SK-N-SH treated with all-trans-retinoic acid at 6 μM for 48 hours (cell line): ENCODE measurements around the gene NASP.

Experiments
- ATAC-seq: fragments of 200-7000 bp; cut with Tn5 transposase; 3 replicates; pipeline ENCODE4 v1.9.1; 2020; ENCODE audit warnings: mild to moderate bottlenecking, moderate library complexity
- ARNTL ChIP-seq: fragments of 450-650 bp; formaldehyde crosslinking; IDR thresholded peaks from 2 replicates; pipeline ENCODE4 v1.5.0; 2020; ENCODE audit warnings: low read depth, mild to moderate bottlenecking, moderate library complexity, borderline replicate concordance
- BACH2 ChIP-seq: fragments of 250-450 bp; sonication (Bioruptor Pico); IDR thresholded peaks from 2 replicates; pipeline ENCODE4 v1.9.0; 2021; ENCODE audit warnings: mild to moderate bottlenecking, borderline replicate concordance
- CSDC2 ChIP-seq: fragments of 250-450 bp; sonication (Bioruptor Pico); IDR thresholded peaks from 2 replicates; pipeline ENCODE4 v1.5.0; 2020; ENCODE audit warnings: mild to moderate bottlenecking, moderate library complexity
- GLIS3 ChIP-seq: fragments of 250-450 bp; sonication (Bioruptor Pico); IDR thresholded peaks from 2 replicates; pipeline ENCODE4 v1.5.0; 2020; ENCODE audit warnings: mild to moderate bottlenecking, moderate library complexity
- ISL1 ChIP-seq: fragments of 250-450 bp; sonication (Bioruptor Pico); IDR thresholded peaks from 2 replicates; pipeline ENCODE4 v2.1.2; 2022; ENCODE audit warnings: mild to moderate bottlenecking, moderate library complexity
- OSR1 ChIP-seq: fragments of 250-450 bp; sonication (Bioruptor Pico); IDR thresholded peaks from 2 replicates; pipeline ENCODE4 v1.8.0; 2022; ENCODE audit warnings: moderate library complexity, mild to moderate bottlenecking, inconsistent platforms
- PPARA ChIP-seq: fragments of 250-450 bp; sonication (Bioruptor Pico); IDR thresholded peaks from 2 replicates; pipeline ENCODE4 v1.5.0; 2020; ENCODE audit warnings: mild to moderate bottlenecking, borderline replicate concordance
- RARB ChIP-seq: fragments of 250-450 bp; sonication (Bioruptor Pico); IDR thresholded peaks from 2 replicates; pipeline ENCODE4 v1.8.0; 2021; ENCODE audit warnings: mild to moderate bottlenecking, moderate library complexity
- TCF4 ChIP-seq: fragments of 250-450 bp; sonication (Bioruptor Pico); IDR thresholded peaks from 2 replicates; pipeline ENCODE4 v1.8.0; 2021; ENCODE audit warnings: mild to moderate bottlenecking, moderate library complexity, borderline replicate concordance
- ZC3H10 ChIP-seq: fragments of 250-450 bp; sonication (Bioruptor Pico); IDR thresholded peaks from 2 replicates; pipeline ENCODE4 v1.5.1; 2021; ENCODE audit warnings: mild to moderate bottlenecking, moderate library complexity
- ZFP3 ChIP-seq: fragments of 250-450 bp; sonication (Bioruptor Pico); IDR thresholded peaks from 2 replicates; pipeline ENCODE4 v1.5.0; 2020; ENCODE audit warnings: mild to moderate bottlenecking, moderate library complexity
- ZFP30 ChIP-seq: fragments of 450-650 bp; formaldehyde crosslinking; IDR thresholded peaks from 2 replicates; pipeline ENCODE4 v1.5.0; 2022; ENCODE audit warnings: mild to moderate bottlenecking, moderate library complexity
- ZNF565 ChIP-seq: fragments of 450-650 bp; formaldehyde crosslinking; conservative IDR thresholded peaks from 2 replicates; pipeline ENCODE4 v1.5.0; 2020; ENCODE audit warnings: low read depth, mild to moderate bottlenecking, moderate library complexity
- ZNF70 ChIP-seq: fragments of 450-650 bp; formaldehyde crosslinking; IDR thresholded peaks from 2 replicates; pipeline ENCODE4 v1.5.0; 2020; ENCODE audit warnings: mild to moderate bottlenecking, moderate library complexity
- ZNF8 ChIP-seq: fragments of 450-650 bp; formaldehyde crosslinking; IDR thresholded peaks from 2 replicates; pipeline ENCODE4 v1.5.0; 2020; ENCODE audit warnings: mild to moderate bottlenecking, moderate library complexity
- TF ChIP-seq, protein P1 (sequence below): fragments of 250-450 bp; sonication (Bioruptor Pico); IDR thresholded peaks from 2 replicates; pipeline ENCODE4 v1.8.0; 2021; ENCODE audit warnings: low read depth, mild to moderate bottlenecking, moderate library complexity, borderline replicate concordance
- TF ChIP-seq, protein P2 (sequence below): fragments of 250-450 bp; sonication (Bioruptor Pico); IDR thresholded peaks from 2 replicates; pipeline ENCODE4 v1.5.0; 2020; ENCODE audit warnings: mild to moderate bottlenecking, moderate library complexity
- TF ChIP-seq, protein P3 (sequence below): fragments of 250-450 bp; sonication (Bioruptor Pico); IDR thresholded peaks from 2 replicates; pipeline ENCODE4 v1.8.0; 2020; ENCODE audit warnings: mild to moderate bottlenecking, moderate library complexity, borderline replicate concordance
- TF ChIP-seq, protein P4 (sequence below): fragments of 250-450 bp; sonication (Bioruptor Pico); IDR thresholded peaks from 2 replicates; pipeline ENCODE4 v1.5.1; 2020; ENCODE audit warnings: low read depth, mild to moderate bottlenecking, moderate library complexity

The NASP gene

DNA sequence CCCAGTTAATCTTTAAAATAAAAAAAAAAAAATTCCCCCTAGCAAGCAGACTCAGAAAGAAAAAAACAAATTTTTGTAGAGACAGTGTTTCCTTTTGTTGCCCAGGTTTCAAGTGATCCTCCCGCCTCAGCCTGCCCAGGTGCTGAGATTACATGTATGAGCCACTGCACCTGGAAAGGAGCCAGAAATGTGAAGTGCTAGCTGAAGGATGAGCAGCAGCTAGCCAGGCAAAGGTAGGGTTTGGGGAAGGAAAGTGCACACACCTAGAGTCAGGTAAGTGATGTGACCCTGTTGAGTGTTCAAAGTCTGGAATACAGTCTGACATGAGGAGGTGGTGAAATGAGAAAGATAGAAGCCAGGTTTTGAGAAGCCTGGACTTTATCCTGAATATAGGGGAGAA is 31.5 kb upstream of the NASP start:
- no peak for TF ChIP-seq GLIS3
- TF ChIP-seq, protein P1, sequence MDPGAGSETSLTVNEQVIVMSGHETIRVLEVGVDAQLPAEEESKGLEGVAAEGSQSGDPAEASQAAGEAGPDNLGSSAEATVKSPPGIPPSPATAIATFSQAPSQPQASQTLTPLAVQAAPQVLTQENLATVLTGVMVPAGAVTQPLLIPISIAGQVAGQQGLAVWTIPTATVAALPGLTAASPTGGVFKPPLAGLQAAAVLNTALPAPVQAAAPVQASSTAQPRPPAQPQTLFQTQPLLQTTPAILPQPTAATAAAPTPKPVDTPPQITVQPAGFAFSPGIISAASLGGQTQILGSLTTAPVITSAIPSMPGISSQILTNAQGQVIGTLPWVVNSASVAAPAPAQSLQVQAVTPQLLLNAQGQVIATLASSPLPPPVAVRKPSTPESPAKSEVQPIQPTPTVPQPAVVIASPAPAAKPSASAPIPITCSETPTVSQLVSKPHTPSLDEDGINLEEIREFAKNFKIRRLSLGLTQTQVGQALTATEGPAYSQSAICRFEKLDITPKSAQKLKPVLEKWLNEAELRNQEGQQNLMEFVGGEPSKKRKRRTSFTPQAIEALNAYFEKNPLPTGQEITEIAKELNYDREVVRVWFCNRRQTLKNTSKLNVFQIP (CRISPR knock-in tag), result no peak
- TF ChIP-seq, protein P2, sequence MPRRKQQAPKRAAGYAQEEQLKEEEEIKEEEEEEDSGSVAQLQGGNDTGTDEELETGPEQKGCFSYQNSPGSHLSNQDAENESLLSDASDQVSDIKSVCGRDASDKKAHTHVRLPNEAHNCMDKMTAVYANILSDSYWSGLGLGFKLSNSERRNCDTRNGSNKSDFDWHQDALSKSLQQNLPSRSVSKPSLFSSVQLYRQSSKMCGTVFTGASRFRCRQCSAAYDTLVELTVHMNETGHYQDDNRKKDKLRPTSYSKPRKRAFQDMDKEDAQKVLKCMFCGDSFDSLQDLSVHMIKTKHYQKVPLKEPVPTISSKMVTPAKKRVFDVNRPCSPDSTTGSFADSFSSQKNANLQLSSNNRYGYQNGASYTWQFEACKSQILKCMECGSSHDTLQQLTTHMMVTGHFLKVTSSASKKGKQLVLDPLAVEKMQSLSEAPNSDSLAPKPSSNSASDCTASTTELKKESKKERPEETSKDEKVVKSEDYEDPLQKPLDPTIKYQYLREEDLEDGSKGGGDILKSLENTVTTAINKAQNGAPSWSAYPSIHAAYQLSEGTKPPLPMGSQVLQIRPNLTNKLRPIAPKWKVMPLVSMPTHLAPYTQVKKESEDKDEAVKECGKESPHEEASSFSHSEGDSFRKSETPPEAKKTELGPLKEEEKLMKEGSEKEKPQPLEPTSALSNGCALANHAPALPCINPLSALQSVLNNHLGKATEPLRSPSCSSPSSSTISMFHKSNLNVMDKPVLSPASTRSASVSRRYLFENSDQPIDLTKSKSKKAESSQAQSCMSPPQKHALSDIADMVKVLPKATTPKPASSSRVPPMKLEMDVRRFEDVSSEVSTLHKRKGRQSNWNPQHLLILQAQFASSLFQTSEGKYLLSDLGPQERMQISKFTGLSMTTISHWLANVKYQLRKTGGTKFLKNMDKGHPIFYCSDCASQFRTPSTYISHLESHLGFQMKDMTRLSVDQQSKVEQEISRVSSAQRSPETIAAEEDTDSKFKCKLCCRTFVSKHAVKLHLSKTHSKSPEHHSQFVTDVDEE (CRISPR knock-in tag), result no peak
- no peak for TF ChIP-seq ZNF70 (CRISPR knock-in tag)
- no peak for TF ChIP-seq ARNTL (CRISPR knock-in tag)
- TF ChIP-seq, protein P3, sequence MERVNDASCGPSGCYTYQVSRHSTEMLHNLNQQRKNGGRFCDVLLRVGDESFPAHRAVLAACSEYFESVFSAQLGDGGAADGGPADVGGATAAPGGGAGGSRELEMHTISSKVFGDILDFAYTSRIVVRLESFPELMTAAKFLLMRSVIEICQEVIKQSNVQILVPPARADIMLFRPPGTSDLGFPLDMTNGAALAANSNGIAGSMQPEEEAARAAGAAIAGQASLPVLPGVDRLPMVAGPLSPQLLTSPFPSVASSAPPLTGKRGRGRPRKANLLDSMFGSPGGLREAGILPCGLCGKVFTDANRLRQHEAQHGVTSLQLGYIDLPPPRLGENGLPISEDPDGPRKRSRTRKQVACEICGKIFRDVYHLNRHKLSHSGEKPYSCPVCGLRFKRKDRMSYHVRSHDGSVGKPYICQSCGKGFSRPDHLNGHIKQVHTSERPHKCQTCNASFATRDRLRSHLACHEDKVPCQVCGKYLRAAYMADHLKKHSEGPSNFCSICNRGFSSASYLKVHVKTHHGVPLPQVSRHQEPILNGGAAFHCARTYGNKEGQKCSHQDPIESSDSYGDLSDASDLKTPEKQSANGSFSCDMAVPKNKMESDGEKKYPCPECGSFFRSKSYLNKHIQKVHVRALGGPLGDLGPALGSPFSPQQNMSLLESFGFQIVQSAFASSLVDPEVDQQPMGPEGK (CRISPR knock-in tag), result no peak
- TF ChIP-seq OSR1 (CRISPR knock-in tag), result no peak
- no peak for TF ChIP-seq ZFP30 (CRISPR knock-in tag)
- no peak for TF ChIP-seq ZNF565 (CRISPR knock-in tag)
- no peak for TF ChIP-seq BACH2 (CRISPR knock-in tag)
- TF ChIP-seq ISL1 (CRISPR knock-in tag), result no peak
- no peak for TF ChIP-seq ZNF8 (CRISPR knock-in tag)
- TF ChIP-seq, protein P4, sequence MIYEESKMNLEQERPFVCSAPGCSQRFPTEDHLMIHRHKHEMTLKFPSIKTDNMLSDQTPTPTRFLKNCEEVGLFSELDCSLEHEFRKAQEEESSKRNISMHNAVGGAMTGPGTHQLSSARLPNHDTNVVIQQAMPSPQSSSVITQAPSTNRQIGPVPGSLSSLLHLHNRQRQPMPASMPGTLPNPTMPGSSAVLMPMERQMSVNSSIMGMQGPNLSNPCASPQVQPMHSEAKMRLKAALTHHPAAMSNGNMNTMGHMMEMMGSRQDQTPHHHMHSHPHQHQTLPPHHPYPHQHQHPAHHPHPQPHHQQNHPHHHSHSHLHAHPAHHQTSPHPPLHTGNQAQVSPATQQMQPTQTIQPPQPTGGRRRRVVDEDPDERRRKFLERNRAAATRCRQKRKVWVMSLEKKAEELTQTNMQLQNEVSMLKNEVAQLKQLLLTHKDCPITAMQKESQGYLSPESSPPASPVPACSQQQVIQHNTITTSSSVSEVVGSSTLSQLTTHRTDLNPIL (CRISPR knock-in tag), result no peak
- TF ChIP-seq CSDC2, result no peak
- TF ChIP-seq ZFP3, result no peak
- TF ChIP-seq PPARA (CRISPR knock-in tag), result no peak
- no peak for TF ChIP-seq RARB (CRISPR knock-in tag)
- no peak for TF ChIP-seq ZC3H10 (CRISPR knock-in tag)
- ATAC-seq, result no peak

DNA sequence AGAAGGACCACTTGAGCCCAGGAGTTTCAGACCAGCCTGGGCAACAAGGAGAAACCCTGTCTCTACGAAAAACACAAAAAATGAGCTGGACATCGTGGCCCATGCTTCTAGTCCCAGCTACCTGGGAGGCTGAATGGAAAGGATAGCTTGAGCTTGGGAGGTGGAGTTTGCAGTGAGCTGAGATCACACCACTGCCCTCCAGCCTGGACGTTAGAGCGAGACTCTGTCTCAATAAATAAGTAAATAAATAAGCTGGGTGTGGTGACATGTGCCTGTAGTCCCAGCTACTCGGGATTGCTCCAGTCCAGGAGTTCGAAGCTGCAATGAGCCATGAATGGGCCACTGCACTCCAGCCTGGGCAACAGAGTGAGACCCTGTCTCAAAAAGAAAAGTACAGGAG is 29.6 kb upstream of the NASP start:
- ATAC-seq, result no peak
- TF ChIP-seq RARB (CRISPR knock-in tag), result no peak
- no peak for TF ChIP-seq BACH2 (CRISPR knock-in tag)
- TF ChIP-seq, protein P2 (CRISPR knock-in tag), result no peak

DNA sequence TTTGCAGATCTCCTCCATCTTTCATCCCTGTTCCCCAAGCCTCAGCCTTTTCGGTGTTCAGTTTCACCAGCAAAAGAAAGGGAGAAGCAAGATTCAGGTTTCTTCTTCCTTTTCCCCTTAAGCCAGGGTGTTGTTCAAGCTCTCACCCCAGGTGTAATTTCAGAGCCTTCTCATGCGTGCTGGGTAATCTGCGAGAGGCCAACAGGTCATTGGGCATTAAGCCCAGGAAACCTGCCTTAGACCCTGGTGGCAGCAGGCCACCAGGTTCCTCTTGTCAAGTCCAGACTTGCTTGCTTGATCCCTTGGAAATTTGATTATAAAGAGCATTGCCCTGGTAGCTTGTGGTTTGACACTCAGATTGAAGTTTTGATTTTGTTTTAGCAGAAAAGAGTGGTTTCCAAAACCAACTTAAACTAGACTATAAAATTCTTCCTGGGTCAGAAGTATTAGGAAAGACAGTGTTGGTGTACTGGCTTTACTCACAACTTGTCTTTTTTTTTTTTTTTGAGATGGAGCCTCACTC is 26.4 kb upstream of the NASP start:
- peak; percentile 65 for ATAC-seq
- TF ChIP-seq TCF4 (CRISPR knock-in tag) (no peak), ZNF70 (CRISPR knock-in tag) (no peak), ISL1 (CRISPR knock-in tag) (no peak), PPARA (CRISPR knock-in tag) (no peak), GLIS3 (no peak)
- TF ChIP-seq, protein P3 (CRISPR knock-in tag), result no peak
- TF ChIP-seq, protein P1 (CRISPR knock-in tag), result no peak
- TF ChIP-seq, protein P2 (CRISPR knock-in tag), result no peak
